Right lobe of liver (tissue), 4 donors: Measurements from ENCODE around the gene SRF.

ENCODE experiments used
- POLR2A ChIP-seq: fragments of 450-650 bp; IDR thresholded peaks from one replicate; pipeline ENCODE4 v1.6.1; 2017; ENCODE audit warnings: antibody characterized with exemption, mild to moderate bottlenecking
- TF ChIP-seq, protein P1 (sequence below), 4 donors: fragments of 200-600 bp in 3 of 4; fragments of 450-650 bp in 1 of 4; IDR thresholded peaks; one replicate each; pipeline versions ENCODE4 v1.5.1 to v1.8.0; 2016 to 2022; ENCODE audit warnings: antibody characterized with exemption in 4 of 4, mild to moderate bottlenecking in 2 of 4
- donor health status: DM: no; HTN: no; CAD: no.
- donor health status: DM: no; HTN: no; CAD: no.
- donor health status: DM: no; HTN: yes; CAD: no.

DNA sequence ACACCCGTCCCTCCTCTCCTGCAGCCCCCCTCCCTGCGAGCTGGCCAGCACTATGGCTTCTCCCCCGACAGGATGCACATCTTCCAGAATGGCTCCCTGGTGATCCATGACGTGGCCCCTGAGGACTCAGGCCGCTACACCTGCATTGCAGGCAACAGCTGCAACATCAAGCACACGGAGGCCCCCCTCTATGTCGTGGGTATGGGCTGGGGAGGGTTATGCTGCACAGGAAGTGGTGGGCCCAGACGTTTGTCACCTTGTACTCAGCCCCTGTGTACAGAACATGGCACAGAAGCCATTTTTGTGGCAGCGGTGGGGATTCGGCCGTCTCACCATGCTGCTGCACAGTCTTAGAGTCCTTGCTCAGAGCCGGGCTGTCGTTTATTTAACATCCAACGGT, 29.0 kb upstream of the SRF start:
- no peak for TF ChIP-seq POLR2A
- TF ChIP-seq, protein P1, sequence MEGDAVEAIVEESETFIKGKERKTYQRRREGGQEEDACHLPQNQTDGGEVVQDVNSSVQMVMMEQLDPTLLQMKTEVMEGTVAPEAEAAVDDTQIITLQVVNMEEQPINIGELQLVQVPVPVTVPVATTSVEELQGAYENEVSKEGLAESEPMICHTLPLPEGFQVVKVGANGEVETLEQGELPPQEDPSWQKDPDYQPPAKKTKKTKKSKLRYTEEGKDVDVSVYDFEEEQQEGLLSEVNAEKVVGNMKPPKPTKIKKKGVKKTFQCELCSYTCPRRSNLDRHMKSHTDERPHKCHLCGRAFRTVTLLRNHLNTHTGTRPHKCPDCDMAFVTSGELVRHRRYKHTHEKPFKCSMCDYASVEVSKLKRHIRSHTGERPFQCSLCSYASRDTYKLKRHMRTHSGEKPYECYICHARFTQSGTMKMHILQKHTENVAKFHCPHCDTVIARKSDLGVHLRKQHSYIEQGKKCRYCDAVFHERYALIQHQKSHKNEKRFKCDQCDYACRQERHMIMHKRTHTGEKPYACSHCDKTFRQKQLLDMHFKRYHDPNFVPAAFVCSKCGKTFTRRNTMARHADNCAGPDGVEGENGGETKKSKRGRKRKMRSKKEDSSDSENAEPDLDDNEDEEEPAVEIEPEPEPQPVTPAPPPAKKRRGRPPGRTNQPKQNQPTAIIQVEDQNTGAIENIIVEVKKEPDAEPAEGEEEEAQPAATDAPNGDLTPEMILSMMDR (IDR thresholded peaks at IDR 0.05): no peak
